ENCODE results near the gene C5AR2. TPM values are rescaled to one million over a fixed set of nuclear protein-coding genes. Genes with fewer than 3 reads are reported as not detected.
"Not testable (repeated sequence)": the region's sequence is repeated elsewhere in the genome, so short reads cannot be mapped to it uniquely, and the experiment has no call there.

The C5AR2 gene
- total RNA-seq, 1 experiment from 2014 or later, result 0.03 TPM

DNA sequence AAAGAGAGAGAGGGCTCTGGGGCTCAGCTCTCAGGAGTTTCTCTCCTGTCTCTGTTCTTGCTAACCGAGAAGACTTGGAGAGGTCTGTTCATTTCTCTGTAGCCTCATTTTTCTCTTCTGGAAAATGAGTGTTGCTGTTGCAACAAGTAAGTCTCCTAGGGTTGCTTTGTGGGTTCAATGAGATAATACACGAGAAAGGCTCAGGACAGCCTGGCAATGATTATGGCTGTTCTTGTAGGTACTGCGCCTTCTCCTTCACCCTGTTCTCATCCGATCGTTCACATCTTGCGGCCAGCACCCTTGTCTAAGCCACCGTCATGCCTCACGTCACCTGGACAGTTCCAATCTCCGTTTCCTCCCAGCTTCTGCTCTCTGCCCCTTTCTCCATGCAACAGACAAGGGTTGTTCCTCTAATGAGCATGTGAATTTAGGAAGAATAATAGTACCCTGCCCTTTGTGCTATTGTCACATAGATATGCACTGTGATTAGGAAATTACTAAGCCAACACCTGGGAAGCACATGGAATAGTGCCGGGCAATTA lies 18.1 kb upstream of the C5AR2 start:
- DNase-seq, result no peak
- H3K4me3 ChIP-seq (ENCODE audit: insufficient read depth, low read depth, low read length), result no peak overlapping the region
- H3K27me3 ChIP-seq (ENCODE audit: control insufficient read depth, insufficient read depth, low read length), result no peaks in the 10 kb centered on the region
- H3K36me3 ChIP-seq (replicated peaks; ENCODE audit: control insufficient read depth, insufficient read depth, low read length), result no peaks in the 10 kb centered on the region

DNA sequence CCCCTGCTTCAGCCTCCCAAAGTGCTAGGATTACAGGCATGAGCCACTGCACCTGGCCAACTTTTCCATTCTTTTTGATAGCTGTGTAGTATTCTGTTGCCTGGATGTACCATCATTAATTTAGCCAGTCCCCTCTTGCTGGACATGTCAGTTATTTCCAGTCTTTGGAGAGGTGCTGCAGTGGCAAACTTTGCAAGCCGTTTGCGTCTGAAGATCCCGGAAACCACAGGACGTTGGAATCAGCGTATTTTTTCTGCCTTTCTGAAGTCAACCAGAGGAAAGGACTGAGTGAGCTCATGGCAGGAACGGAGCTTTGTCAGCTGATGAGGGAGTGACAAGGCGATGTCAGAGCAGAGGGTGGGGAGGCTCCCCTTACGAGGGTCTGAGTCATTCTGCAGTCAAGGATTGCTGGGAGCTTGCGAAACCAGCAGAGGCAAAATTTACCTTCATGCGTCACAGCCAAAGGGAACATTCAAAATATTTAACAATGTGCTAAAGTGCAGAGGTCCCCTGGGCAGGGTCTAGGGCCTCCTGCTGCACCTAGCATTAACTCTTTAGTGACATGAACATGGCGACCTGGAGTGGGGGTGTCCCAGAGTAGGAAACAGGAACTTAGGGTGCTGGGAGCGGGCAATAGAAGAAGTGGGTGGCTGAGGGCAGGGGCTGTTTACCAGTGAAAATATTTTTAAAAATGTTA lies 16.7 kb upstream of the C5AR2 start:
- H3K27me3 ChIP-seq (ENCODE audit: control insufficient read depth, insufficient read depth, low read length), result no peaks in the 10 kb centered on the region
- no peak overlapping the region for H3K4me3 ChIP-seq (ENCODE audit: insufficient read depth, low read depth, low read length)
- peak; percentile 53 for DNase-seq
- no peaks in the 10 kb centered on the region for H3K36me3 ChIP-seq (replicated peaks; ENCODE audit: control insufficient read depth, insufficient read depth, low read length)

DNA sequence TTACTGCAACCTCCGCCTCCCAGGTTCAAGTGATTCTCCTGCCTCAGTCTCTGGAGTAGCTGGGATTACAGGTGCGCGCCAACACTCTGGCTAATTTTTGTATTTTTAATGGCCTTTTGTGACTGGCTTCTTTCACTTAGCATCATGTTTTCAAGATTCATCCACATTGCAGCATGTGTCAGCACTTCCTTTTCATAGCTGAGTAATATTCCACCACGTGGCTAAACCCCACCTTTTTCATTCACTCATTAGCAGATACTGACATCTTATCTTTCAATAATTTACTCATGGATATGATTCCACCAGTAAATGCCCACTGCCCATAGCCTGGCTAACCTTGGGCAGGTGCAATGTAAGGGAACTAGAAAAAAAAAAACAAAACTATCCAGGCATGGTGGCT lies 15.5 kb upstream of the C5AR2 start:
- DNase-seq, result no peak
- Histone ChIP-seq H3K27me3 (ENCODE audit: control insufficient read depth, insufficient read depth, low read length) (no peaks in the 10 kb centered on the region), H3K4me3 (ENCODE audit: insufficient read depth, low read depth, low read length) (no peak overlapping the region), H3K36me3 (replicated peaks; ENCODE audit: control insufficient read depth, insufficient read depth, low read length) (no peaks in the 10 kb centered on the region)

DNA sequence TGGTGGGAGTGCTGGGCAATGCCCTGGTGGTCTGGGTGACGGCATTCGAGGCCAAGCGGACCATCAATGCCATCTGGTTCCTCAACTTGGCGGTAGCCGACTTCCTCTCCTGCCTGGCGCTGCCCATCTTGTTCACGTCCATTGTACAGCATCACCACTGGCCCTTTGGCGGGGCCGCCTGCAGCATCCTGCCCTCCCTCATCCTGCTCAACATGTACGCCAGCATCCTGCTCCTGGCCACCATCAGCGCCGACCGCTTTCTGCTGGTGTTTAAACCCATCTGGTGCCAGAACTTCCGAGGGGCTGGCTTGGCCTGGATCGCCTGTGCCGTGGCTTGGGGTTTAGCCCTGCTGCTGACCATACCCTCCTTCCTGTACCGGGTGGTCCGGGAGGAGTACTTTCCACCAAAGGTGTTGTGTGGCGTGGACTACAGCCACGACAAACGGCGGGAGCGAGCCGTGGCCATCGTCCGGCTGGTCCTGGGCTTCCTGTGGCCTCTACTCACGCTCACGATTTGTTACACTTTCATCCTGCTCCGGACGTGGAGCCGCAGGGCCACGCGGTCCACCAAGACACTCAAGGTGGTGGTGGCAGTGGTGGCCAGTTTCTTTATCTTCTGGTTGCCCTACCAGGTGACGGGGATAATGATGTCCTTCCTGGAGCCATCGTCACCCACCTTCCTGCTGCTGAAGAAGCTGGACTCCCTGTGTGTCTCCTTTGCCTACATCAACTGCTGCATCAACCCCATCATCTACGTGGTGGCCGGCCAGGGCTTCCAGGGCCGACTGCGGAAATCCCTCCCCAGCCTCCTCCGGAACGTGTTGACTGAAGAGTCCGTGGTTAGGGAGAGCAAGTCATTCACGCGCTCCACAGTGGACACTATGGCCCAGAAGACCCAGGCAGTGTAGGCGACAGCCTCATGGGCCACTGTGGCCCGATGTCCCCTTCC lies 11.8 kb upstream of the C5AR2 start:
- Histone ChIP-seq H3K36me3 (replicated peaks; ENCODE audit: control insufficient read depth, insufficient read depth, low read length) (no peaks in the 10 kb centered on the region), H3K27me3 (ENCODE audit: control insufficient read depth, insufficient read depth, low read length) (no peaks in the 10 kb centered on the region), H3K4me3 (ENCODE audit: insufficient read depth, low read depth, low read length) (no peak overlapping the region)
- DNase-seq, result no peak

- Histone ChIP-seq H3K36me3 (replicated peaks; ENCODE audit: control insufficient read depth, insufficient read depth, low read length) (no peaks in the 10 kb centered on the region), H3K27me3 (ENCODE audit: control insufficient read depth, insufficient read depth, low read length) (no peaks in the 10 kb centered on the region), H3K4me3 (ENCODE audit: insufficient read depth, low read depth, low read length) (no peak overlapping the region)
- DNase-seq, result no peak
Measured at GRCh38 chr19:47321630-47322029, 10.3 kb upstream of the C5AR2 start.

GRCh38 chr19:47322058-47322457 lies 9.9 kb upstream of the C5AR2 start:
- no peak for DNase-seq
- H3K4me3 ChIP-seq (ENCODE audit: insufficient read depth, low read depth, low read length), result no peak overlapping the region
- H3K27me3 ChIP-seq (ENCODE audit: control insufficient read depth, insufficient read depth, low read length), result no peaks in the 10 kb centered on the region
- no peaks in the 10 kb centered on the region for H3K36me3 ChIP-seq (replicated peaks; ENCODE audit: control insufficient read depth, insufficient read depth, low read length)

DNA sequence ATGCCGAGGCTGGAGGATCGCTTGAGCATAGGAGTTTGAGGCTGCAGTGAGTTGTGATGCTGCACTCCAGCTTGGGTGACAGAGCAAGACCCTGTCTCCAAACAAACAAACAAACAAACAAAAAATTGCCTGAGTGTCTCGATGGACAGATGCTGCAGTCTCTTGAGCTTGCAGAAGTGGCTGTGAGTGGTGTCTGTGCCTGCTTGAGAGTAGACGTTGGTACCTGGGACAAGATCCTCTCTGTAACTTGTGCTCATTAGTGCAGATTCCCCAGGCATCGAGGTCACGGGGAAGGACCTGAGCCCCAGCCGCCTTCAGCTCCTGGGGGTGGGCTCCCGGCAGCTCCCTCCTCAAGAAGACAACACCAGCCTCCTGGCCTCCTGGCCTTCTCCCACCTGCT lies 8.6 kb upstream of the C5AR2 start:
- H3K4me3 ChIP-seq (ENCODE audit: insufficient read depth, low read depth, low read length), result no peak overlapping the region
- no peaks in the 10 kb centered on the region for H3K36me3 ChIP-seq (replicated peaks; ENCODE audit: control insufficient read depth, insufficient read depth, low read length)
- no peaks in the 10 kb centered on the region for H3K27me3 ChIP-seq (ENCODE audit: control insufficient read depth, insufficient read depth, low read length)
- peak; percentile 47 for DNase-seq

DNA sequence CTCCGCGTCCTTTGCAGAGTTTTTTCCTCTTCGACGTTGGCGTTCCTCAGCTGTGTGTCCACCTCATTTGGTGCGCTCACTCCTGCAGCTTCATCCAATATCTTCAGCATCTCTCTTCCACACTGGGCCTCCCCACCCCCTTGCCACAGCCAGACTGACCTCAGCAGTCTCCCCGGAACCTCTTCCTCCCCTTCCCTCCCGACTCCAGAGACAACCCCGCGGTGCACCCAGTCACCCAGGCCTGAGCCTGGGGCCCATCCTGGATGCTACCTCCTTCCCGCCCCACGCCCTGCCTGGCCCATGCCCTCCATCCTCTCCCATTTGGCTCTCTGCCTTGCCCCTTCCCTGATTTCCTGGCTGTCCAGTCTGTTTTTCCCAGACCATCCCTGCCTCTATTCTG lies 8.1 kb upstream of the C5AR2 start:
- H3K36me3 ChIP-seq (replicated peaks; ENCODE audit: control insufficient read depth, insufficient read depth, low read length), result no peaks in the 10 kb centered on the region
- no peaks in the 10 kb centered on the region for H3K27me3 ChIP-seq (ENCODE audit: control insufficient read depth, insufficient read depth, low read length)
- peak; percentile 41 for DNase-seq
- H3K4me3 ChIP-seq (ENCODE audit: insufficient read depth, low read depth, low read length), result no peak overlapping the region

DNA sequence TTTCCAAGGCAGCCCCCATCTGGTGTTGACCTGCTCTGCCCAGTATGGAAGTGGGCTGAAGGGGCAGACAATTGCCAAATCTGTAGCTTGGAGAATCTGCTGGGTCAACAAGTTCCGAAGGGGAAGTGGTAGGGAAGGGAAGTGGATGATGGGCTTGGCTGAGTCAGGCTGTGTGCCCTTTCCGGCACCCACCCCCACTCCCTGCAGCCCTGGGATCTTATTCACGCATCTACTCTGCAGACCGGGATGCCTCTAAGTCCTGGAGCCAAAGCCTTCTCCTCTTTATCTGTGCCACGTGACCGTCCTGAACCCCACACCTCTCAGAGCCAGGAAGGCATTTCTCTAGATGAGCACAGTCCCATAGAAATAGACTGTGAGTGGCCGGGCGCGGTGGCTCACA lies 7.5 kb upstream of the C5AR2 start:
- DNase-seq, result peak; percentile 32
- Histone ChIP-seq H3K4me3 (ENCODE audit: insufficient read depth, low read depth, low read length) (no peak overlapping the region), H3K36me3 (replicated peaks; ENCODE audit: control insufficient read depth, insufficient read depth, low read length) (no peaks in the 10 kb centered on the region), H3K27me3 (ENCODE audit: control insufficient read depth, insufficient read depth, low read length) (no peaks in the 10 kb centered on the region)

- H3K36me3 ChIP-seq (replicated peaks; ENCODE audit: control insufficient read depth, insufficient read depth, low read length), result no peaks in the 10 kb centered on the region
- H3K4me3 ChIP-seq (ENCODE audit: insufficient read depth, low read depth, low read length), result no peak overlapping the region
- no peaks in the 10 kb centered on the region for H3K27me3 ChIP-seq (ENCODE audit: control insufficient read depth, insufficient read depth, low read length)
- no peak for DNase-seq
Measured at GRCh38 chr19:47330466-47330869, 1.5 kb upstream of the C5AR2 start.

DNA sequence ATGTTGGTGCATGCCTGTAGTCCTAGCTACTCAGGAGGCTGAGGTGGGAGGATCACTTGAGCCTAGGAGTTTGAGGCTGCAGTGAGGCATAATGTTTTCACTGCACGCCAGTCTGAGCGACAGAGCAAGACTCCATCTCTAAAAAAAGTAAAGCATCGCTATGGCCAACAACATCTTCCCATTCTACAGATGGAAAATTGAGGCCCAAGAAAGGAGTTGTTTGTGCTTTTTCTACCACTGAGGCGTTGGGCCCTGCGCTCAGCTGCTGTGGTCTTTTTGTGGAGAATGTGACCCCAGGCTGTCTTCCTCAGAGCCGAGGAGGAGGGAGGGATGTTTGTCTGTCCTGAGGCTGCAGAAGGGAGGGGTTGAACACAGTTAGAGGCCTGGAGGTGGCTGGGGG lies 485 bp upstream of the C5AR2 start:
- DNase-seq, result no peak
- H3K27me3 ChIP-seq (ENCODE audit: control insufficient read depth, insufficient read depth, low read length), result no peaks in the 10 kb centered on the region
- no peak overlapping the region for H3K4me3 ChIP-seq (ENCODE audit: insufficient read depth, low read depth, low read length)
- H3K36me3 ChIP-seq (replicated peaks; ENCODE audit: control insufficient read depth, insufficient read depth, low read length), result no peaks in the 10 kb centered on the region

- H3K27me3 ChIP-seq (ENCODE audit: control insufficient read depth, insufficient read depth, low read length); H3K36me3 ChIP-seq (replicated peaks; ENCODE audit: control insufficient read depth, insufficient read depth, low read length); H3K4me3 ChIP-seq (ENCODE audit: insufficient read depth, low read depth, low read length): not testable (repeated sequence)
- DNase-seq, result peak; percentile 31
Measured at GRCh38 chr19:47336765-47337718, 5.1 kb downstream of the C5AR2 start.

GRCh38 chr19:47339196-47339880 lies 7.4 kb downstream of the C5AR2 start:
- H3K27me3 ChIP-seq (ENCODE audit: control insufficient read depth, insufficient read depth, low read length), result no peaks in the 10 kb centered on the region
- H3K36me3 ChIP-seq (replicated peaks; ENCODE audit: control insufficient read depth, insufficient read depth, low read length), result no peaks in the 10 kb centered on the region
- no peak overlapping the region for H3K4me3 ChIP-seq (ENCODE audit: insufficient read depth, low read depth, low read length)
- no peak for DNase-seq
